CD4-positive, CD25-positive, alpha-beta regulatory T cell (primary cell): ENCODE results near the gene ACSL1. TPM values are rescaled to one million over a fixed set of nuclear protein-coding genes. Genes with fewer than 3 reads are reported as not detected.

Experiments
- ATAC-seq, 2 donors: fragments of 150-1000 bp; cut with Tn5 transposase; one replicate each; pipeline ENCODE4 v1.10.0; 2021; ENCODE audit warnings: low read depth in 2 of 2, moderate number of reproducible peaks in 2 of 2, moderate library complexity in 1 of 2
- DNase-seq, 3 donors: peaks; one replicate each; pipeline versions ENCODE4 v3.0.0 to v3.0.0-alpha.2; 2012 to 2022; ENCODE audit warnings: mixed read lengths in 1 of 3
- H3K27ac ChIP-seq: one replicate; pipeline ENCODE4 v1.7.0; 2013; ENCODE audit warnings: mild to moderate bottlenecking, low read length; ENCODE audit not compliant: insufficient read depth, poor library complexity, severe bottlenecking
- H3K27me3 ChIP-seq: one replicate; pipeline ENCODE4 v1.7.0; 2013; ENCODE audit warnings: low read length; ENCODE audit not compliant: control insufficient read depth, insufficient read depth
- H3K36me3 ChIP-seq: one replicate; pipeline ENCODE4 v1.7.0; 2013; ENCODE audit warnings: mild to moderate bottlenecking, low read length, moderate library complexity; ENCODE audit not compliant: control insufficient read depth, insufficient read depth
- H3K4me1 ChIP-seq: 2 replicates; pipeline ENCODE4 v1.7.0; 2013; ENCODE audit warnings: mild to moderate bottlenecking, low read length; ENCODE audit not compliant: insufficient read depth, control insufficient read depth, poor library complexity, severe bottlenecking
- H3K4me3 ChIP-seq: one replicate; pipeline ENCODE4 v1.7.0; 2013; ENCODE audit warnings: low read depth, mild to moderate bottlenecking, low read length, moderate library complexity
- H3K9me3 ChIP-seq, 2 experiments: 1 replicate in 1 of 2; 2 replicates in 1 of 2; pipeline ENCODE4 v1.7.0; 2013; ENCODE audit warnings: low read length in 2 of 2, mild to moderate bottlenecking in 1 of 2, moderate library complexity in 1 of 2; ENCODE audit not compliant: control insufficient read depth in 2 of 2
- H3K27ac Mint-ChIP-seq, 3 donors: one replicate each; pipeline ENCODE4 v1.8.0; 2020 to 2022; ENCODE audit warnings: mild to moderate bottlenecking in 3 of 3, mixed read lengths in 3 of 3, moderate library complexity in 2 of 3
- H3K27me3 Mint-ChIP-seq: one replicate; pipeline ENCODE4 v1.8.0; 2022; ENCODE audit warnings: mild to moderate bottlenecking, mixed read lengths
- H3K36me3 Mint-ChIP-seq: one replicate; pipeline ENCODE4 v1.8.0; 2020; ENCODE audit warnings: mixed read lengths
- H3K4me1 Mint-ChIP-seq, 4 donors: one replicate each; pipeline ENCODE4 v1.8.0; 2020 to 2022; ENCODE audit warnings: mixed read lengths in 4 of 4, mild to moderate bottlenecking in 1 of 4
- H3K4me3 Mint-ChIP-seq, 4 donors: one replicate each; pipeline ENCODE4 v1.8.0; 2020 to 2022; ENCODE audit warnings: mild to moderate bottlenecking in 4 of 4, mixed read lengths in 4 of 4, moderate library complexity in 3 of 4
- H3K9me3 Mint-ChIP-seq, 7 donors: one replicate each; pipeline ENCODE4 v1.8.0; 2020 to 2022; ENCODE audit warnings: mixed read lengths in 7 of 7, mild to moderate bottlenecking in 3 of 7, moderate library complexity in 2 of 7
- polyA plus RNA-seq, 4 donors: library from polyadenylated mRNA; unstranded; fragments of 300-500 nt; fragmentation: Illumina TruSeq; gene quantifications; one replicate each; pipeline ENCODE4 v1.2.3, GENCODE V29; 2021
- total RNA-seq: library from RNA; stranded (reverse); gene quantifications from one replicate; pipeline ENCODE4 v1.2.3, GENCODE V29; 2022

ACSL1 gene
- 21.0 TPM for total RNA-seq
- 1 to 10 TPM; 6.8 to 9.9 (median 8.2) TPM for polyA plus RNA-seq

- DNase-seq (peak; percentile 74 to 78 (median 76)), ATAC-seq (peak; percentile 85 to 86)
- no peaks in the 10 kb centered on the region for H3K36me3 Mint-ChIP-seq
- no peaks in the 10 kb centered on the region for H3K27me3 ChIP-seq
- peak within 1 kb of the TSS; percentile 74 for H3K27ac ChIP-seq
- H3K4me3 ChIP-seq = peak within 1 kb of the TSS; percentile 88
- no peaks in the 10 kb centered on the region for H3K36me3 ChIP-seq
- H3K4me3 Mint-ChIP-seq = peak within 1 kb of the TSS; percentile 91 to 97 (median 94)
- H3K9me3 ChIP-seq = no peaks in the 10 kb centered on the region
- H3K27ac Mint-ChIP-seq = peak within 1 kb of the TSS; percentile 77 to 94 (median 83)
- peaks cover 16% of the 10 kb centered on the region for H3K27me3 Mint-ChIP-seq
- peaks cover 22 to 43% (median 29%) of the 10 kb centered on the region in 4 donors for H3K4me1 Mint-ChIP-seq
- H3K4me1 ChIP-seq = peaks cover 33% of the 10 kb centered on the region
- H3K9me3 Mint-ChIP-seq = no peaks in the 10 kb centered on the region
These were observed at the start of gene ACSL1 for GRCh38 chr4:184825896-184826690. Gene ACSL1, minus strand, starts transcription at chr4:184825968. Its CDS starts 22,454 bp downstream, at chr4:184803514.

- Mint-ChIP-seq H3K27ac (no peak overlapping the region), H3K4me3 (no peak overlapping the region), H3K4me1 (no peaks in the 10 kb centered on the region), H3K36me3 (no peaks in the 10 kb centered on the region), H3K9me3 (no peaks in the 10 kb centered on the region), H3K27me3 (peaks cover 24% of the 10 kb centered on the region)
- no peak for ATAC-seq
- Histone ChIP-seq H3K4me3 (no peak overlapping the region), H3K4me1 (no peaks in the 10 kb centered on the region), H3K36me3 (no peaks in the 10 kb centered on the region), H3K9me3 (no peaks in the 10 kb centered on the region), H3K27me3 (peaks cover 4% of the 10 kb centered on the region), H3K27ac (no peak overlapping the region)
- no peak for DNase-seq
These were observed 47.3 kb upstream of the ACSL1 start for GRCh38 chr4:184873054-184873453.

- H3K9me3 ChIP-seq = no peaks in the 10 kb centered on the region
- Mint-ChIP-seq H3K9me3 (no peaks in the 10 kb centered on the region), H3K27ac (no peak overlapping the region), H3K4me1 (no peaks in the 10 kb centered on the region), H3K4me3 (no peak overlapping the region), H3K27me3 (peaks cover 38% of the 10 kb centered on the region), H3K36me3 (no peaks in the 10 kb centered on the region)
- no peaks in the 10 kb centered on the region for H3K36me3 ChIP-seq
- H3K27me3 ChIP-seq = peaks cover 7% of the 10 kb centered on the region
- ATAC-seq (no peak), DNase-seq (no peak)
- no peak overlapping the region for H3K27ac ChIP-seq
- H3K4me1 ChIP-seq = no peaks in the 10 kb centered on the region
- H3K4me3 ChIP-seq = no peak overlapping the region
These were observed 45.0 kb upstream of the ACSL1 start for GRCh38 chr4:184870718-184871117.

GRCh38 chr4:184868623-184869022 lies 42.9 kb upstream of the ACSL1 start:
- Mint-ChIP-seq H3K36me3 (no peaks in the 10 kb centered on the region), H3K27me3 (peaks cover 46% of the 10 kb centered on the region), H3K4me1 (no peaks in the 10 kb centered on the region), H3K27ac (no peak overlapping the region), H3K9me3 (peaks cover 0 to 2% (median 0%) of the 10 kb centered on the region in 7 donors), H3K4me3 (no peak overlapping the region)
- no peaks in the 10 kb centered on the region for H3K9me3 ChIP-seq
- H3K27me3 ChIP-seq = peaks cover 8% of the 10 kb centered on the region
- no peaks in the 10 kb centered on the region for H3K4me1 ChIP-seq
- ATAC-seq (no peak), DNase-seq (no peak)
- no peak overlapping the region for H3K4me3 ChIP-seq
- no peaks in the 10 kb centered on the region for H3K36me3 ChIP-seq
- no peak overlapping the region for H3K27ac ChIP-seq

GRCh38 chr4:184863916-184864315 lies 38.1 kb upstream of the ACSL1 start:
- DNase-seq (no peak), ATAC-seq (no peak)
- Mint-ChIP-seq H3K36me3 (no peaks in the 10 kb centered on the region), H3K9me3 (peaks cover 0 to 6% (median 0%) of the 10 kb centered on the region in 7 donors), H3K27ac (no peak overlapping the region), H3K27me3 (peaks cover 45% of the 10 kb centered on the region), H3K4me3 (no peak overlapping the region), H3K4me1 (peaks cover 0 to 3% (median 0%) of the 10 kb centered on the region in 4 donors)
- Histone ChIP-seq H3K27ac (no peak overlapping the region), H3K4me1 (no peaks in the 10 kb centered on the region), H3K27me3 (peaks cover 12% of the 10 kb centered on the region), H3K36me3 (no peaks in the 10 kb centered on the region), H3K9me3 (no peaks in the 10 kb centered on the region), H3K4me3 (no peak overlapping the region)

GRCh38 chr4:184861047-184861446 lies 35.3 kb upstream of the ACSL1 start:
- Histone ChIP-seq H3K4me3 (no peak overlapping the region), H3K27ac (no peak overlapping the region), H3K27me3 (peaks cover 12% of the 10 kb centered on the region), H3K36me3 (no peaks in the 10 kb centered on the region), H3K4me1 (no peaks in the 10 kb centered on the region), H3K9me3 (no peaks in the 10 kb centered on the region)
- Mint-ChIP-seq H3K4me1 (peaks cover 0 to 3% (median 0%) of the 10 kb centered on the region in 4 donors), H3K27ac (no peak overlapping the region), H3K9me3 (peaks cover 0 to 6% (median 0%) of the 10 kb centered on the region in 7 donors), H3K27me3 (peaks cover 42% of the 10 kb centered on the region), H3K4me3 (no peak overlapping the region), H3K36me3 (no peaks in the 10 kb centered on the region)
- ATAC-seq = no peak
- no peak for DNase-seq

GRCh38 chr4:184860018-184860779 lies 34.4 kb upstream of the ACSL1 start:
- Histone ChIP-seq H3K36me3 (no peaks in the 10 kb centered on the region), H3K4me3 (no peak overlapping the region), H3K27ac (no peak overlapping the region), H3K27me3 (peaks cover 9% of the 10 kb centered on the region), H3K4me1 (no peaks in the 10 kb centered on the region), H3K9me3 (no peaks in the 10 kb centered on the region)
- no peak for DNase-seq
- Mint-ChIP-seq H3K4me1 (peaks cover 0 to 3% (median 0%) of the 10 kb centered on the region in 4 donors), H3K36me3 (no peaks in the 10 kb centered on the region), H3K27me3 (peaks cover 43% of the 10 kb centered on the region), H3K4me3 (no peak overlapping the region), H3K9me3 (peaks cover 0 to 6% (median 0%) of the 10 kb centered on the region in 7 donors), H3K27ac (peak overlapping the region in 1 of 3 donors; percentile 15)
- ATAC-seq = no peak
